GM20000 (cell line): ENCODE data around the gene ROBO1.

Experiments
- DNase-seq: peaks from one replicate; pipeline ENCODE4 v3.0.0; 2012; ENCODE audit warnings: low spot score
- TF ChIP-seq, protein P1 (sequence below): IDR thresholded peaks from 2 replicates; pipeline ENCODE4 v1.5.1; 2012; ENCODE audit warnings: mild to moderate bottlenecking, control low read depth; ENCODE audit errors: extremely low read depth, missing control alignments

Gene ROBO1

DNA sequence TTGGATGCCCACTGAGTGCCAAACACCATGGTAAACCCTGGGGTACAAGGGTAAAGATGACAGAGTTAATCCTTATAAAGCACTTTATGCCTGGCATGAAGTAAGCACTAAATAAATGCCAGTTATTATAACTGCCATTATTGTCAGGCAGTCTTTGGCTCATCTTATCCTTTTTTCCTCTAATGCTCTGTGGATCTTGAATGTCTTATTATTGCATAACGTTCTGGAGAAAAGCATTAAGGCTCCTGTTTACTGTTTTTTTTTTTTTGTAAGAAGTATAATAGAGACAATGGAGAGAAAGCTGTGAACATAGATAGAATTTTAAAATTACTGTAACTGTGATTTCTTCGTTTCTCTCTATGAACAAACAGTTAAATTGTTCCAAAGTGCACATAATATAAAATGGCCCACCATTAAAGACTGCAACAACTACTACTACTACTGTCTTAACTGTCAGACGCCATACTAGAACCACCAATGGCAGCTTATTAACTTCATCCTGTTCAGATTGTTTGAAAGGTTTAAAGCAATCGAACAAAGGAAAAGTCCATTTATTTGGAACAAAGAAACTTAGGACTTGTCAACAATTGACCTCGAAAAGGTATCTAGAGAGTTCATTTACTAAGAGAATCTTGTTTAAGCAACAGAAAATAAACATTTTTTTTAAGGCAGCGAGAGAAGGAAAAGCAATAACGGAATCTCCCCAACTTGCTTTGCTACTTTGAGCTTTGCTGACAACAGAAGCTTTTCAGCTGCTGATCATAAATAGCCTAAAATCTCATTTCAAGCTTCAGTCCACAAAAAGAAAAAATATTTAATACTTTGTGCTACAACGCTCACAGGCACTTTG lies 520.7 kb downstream of the ROBO1 start:
- TF ChIP-seq, protein P1, sequence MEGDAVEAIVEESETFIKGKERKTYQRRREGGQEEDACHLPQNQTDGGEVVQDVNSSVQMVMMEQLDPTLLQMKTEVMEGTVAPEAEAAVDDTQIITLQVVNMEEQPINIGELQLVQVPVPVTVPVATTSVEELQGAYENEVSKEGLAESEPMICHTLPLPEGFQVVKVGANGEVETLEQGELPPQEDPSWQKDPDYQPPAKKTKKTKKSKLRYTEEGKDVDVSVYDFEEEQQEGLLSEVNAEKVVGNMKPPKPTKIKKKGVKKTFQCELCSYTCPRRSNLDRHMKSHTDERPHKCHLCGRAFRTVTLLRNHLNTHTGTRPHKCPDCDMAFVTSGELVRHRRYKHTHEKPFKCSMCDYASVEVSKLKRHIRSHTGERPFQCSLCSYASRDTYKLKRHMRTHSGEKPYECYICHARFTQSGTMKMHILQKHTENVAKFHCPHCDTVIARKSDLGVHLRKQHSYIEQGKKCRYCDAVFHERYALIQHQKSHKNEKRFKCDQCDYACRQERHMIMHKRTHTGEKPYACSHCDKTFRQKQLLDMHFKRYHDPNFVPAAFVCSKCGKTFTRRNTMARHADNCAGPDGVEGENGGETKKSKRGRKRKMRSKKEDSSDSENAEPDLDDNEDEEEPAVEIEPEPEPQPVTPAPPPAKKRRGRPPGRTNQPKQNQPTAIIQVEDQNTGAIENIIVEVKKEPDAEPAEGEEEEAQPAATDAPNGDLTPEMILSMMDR, result no peak
- no peak for DNase-seq

DNA sequence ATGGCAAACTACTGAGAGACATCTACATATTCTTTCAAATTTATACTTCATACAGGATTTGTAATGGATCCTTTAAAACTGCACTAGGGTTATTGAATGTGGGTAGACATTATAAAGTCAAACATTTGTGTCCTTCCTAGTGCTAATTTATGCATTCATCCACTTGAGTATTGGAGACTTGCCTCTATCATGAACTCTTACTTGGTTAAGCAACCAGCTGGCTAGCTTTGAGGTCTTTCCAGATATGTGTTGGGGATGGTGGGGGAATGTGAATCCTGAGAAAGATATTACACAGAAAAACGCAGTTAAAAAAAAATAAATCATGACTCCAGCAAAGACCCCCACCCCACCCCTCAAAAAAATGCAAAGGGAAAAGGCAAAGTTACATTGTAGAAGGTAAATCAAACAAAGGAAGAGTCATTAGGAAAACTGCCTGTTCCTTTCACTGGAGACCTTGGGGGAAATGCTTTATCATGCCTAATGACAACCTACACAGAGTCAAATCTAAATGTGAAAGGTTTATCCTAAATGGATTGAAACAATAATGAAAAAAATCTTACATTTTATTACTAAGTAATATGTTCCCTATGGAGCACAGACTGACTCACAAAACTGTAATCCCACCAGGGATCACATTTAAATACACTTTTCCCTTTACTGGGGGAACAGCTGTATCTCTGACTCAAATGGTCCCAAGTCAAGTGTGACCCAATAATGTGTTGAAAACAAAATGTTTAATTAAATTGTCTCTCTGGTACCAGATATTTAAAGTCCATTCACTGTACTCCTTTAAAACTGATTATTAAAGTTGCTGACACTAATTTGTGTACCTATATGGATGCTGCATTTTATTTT lies 522.3 kb downstream of the ROBO1 start:
- TF ChIP-seq, protein P1, result no peak
- DNase-seq, result no peak

DNA sequence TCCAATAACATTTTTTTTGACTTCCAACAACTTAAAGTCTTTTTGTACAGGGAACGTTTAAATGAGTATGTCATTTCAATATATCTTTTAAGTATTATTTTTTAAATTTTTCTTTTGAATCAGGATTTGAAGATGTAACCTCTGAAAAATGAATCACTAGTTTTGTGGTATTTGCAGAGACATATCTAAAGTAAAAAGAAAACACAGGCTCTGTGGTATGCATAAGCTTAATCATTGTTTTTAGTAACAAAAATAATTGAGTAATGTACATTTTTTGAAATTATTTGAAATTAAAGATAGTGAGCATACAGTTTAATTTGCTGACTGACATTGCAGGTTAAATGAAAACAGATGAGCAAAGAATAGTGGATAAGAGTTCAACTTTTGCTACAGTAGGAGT lies 531.3 kb downstream of the ROBO1 start:
- TF ChIP-seq, protein P1, result no peak
- DNase-seq, result no peak

DNA sequence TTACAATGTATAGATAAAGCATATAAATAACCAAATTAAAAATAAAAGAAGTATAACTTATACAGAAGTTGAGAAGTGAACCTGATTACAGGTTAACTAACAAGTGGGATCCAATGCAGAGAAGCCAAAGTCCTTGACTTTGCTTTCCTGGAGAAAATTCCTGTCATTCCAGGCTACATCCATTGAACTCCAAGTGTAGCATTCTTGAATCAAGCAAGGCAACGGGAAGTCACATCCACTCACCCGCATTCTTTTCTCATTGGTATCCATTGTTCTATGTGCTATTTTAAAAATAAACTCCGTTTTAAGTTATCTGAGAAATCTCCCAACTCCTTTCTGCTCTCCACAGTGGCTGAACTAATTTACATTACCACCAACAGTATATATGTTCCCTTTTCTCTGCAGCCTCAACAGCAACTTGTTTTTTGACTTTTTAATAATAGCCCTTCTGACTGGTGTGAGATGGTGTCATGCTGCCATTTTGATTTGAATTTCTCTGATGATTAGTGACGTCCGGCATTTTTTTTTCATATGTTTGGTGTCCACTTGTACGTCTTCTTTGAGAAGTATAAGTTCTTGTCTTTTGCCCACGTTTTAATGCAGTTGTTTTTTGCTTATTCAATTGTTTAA lies 534.3 kb downstream of the ROBO1 start:
- DNase-seq, result no peak
- TF ChIP-seq, protein P1, result no peak

DNA sequence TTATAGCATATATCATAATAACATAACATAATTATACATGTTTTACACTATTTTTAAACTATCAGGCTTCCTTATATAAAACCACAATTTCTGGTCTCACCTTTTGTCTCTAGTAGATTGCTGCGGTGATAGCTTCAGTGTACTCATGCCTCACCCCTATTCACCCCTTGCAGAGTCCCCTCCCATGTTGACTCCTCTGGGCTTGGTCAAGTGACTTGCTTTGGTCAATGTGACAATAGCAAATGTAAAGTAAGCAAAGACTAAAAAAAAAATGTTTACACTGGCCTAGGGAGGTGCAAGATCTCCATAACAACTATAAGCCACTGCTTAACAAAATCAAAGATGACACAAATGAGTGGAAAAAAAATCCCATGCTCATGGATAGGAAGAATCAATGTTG lies 537.5 kb downstream of the ROBO1 start:
- TF ChIP-seq, protein P1, result no peak
- DNase-seq, result no peak

DNA sequence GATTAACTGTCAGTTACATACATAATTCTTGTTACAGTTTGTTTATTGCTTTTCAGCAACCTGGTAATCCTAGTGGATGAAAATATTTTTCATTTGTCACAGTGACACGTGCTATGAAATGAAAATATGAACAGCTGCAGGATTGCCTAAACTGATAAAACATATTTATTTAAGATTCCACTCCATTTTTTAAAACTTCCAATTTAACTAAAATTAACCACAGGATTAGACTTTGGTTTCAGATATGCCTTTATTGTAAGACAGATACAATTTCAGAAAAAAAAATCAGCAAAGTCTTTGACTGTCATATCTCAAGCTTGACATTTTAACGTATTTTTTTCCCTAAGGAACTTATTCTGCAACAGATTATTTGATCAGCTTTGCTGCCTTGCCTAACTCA lies 550.7 kb downstream of the ROBO1 start:
- no peak for DNase-seq
- TF ChIP-seq, protein P1, result no peak
